Psoas muscle (tissue), 8 donors: ENCODE results near the gene KIRREL1. TPM values are rescaled to one million over a fixed set of nuclear protein-coding genes. Genes with fewer than 3 reads are reported as not detected.

Source experiments
- ATAC-seq, 4 donors: fragments of 200-7000 bp; cut with Tn5 transposase; one replicate each; pipeline ENCODE4 v1.9.1; 2020; ENCODE audit warnings: moderate library complexity in 3 of 4, mild to moderate bottlenecking in 2 of 4
- DNase-seq, 2 donors: peaks; one replicate each; pipeline ENCODE4 v3.0.0-alpha.2; 2020
- H3K27ac ChIP-seq: fragments of 200-600 bp; one replicate; pipeline ENCODE4 v1.8.0; 2022
- H3K27me3 ChIP-seq, 3 donors: fragments of 200-600 bp in 1 of 3; one replicate each; pipeline versions ENCODE4 v1.6.1 to v1.8.0; 2013 to 2022; ENCODE audit warnings: low read length in 2 of 3, mild to moderate bottlenecking in 2 of 3, moderate library complexity in 1 of 3; ENCODE audit not compliant: insufficient read depth in 3 of 3
- H3K36me3 ChIP-seq, 2 donors: fragments of 200-600 bp in 1 of 2; one replicate each; pipeline versions ENCODE4 v1.6.1 to v1.8.0; 2013 to 2022; ENCODE audit warnings: low read depth in 1 of 2, mild to moderate bottlenecking in 1 of 2, moderate library complexity in 1 of 2; ENCODE audit not compliant: insufficient read depth in 1 of 2
- H3K4me1 ChIP-seq: fragments of 200-600 bp; one replicate; pipeline ENCODE4 v1.8.0; 2022
- H3K4me3 ChIP-seq: fragments of 200-600 bp; one replicate; pipeline ENCODE4 v1.8.0; 2022; ENCODE audit warnings: mild to moderate bottlenecking
- H3K9me3 ChIP-seq: fragments of 200-600 bp; one replicate; pipeline ENCODE4 v1.8.0; 2022
- CTCF ChIP-seq: fragments of 200-600 bp; IDR thresholded peaks from one replicate; pipeline ENCODE4 v1.8.0; 2022; ENCODE audit warnings: antibody characterized with exemption
- WGBS, 3 donors: extraction: QIAGEN DNeasy Blood & Tissue Kit; methylation state at CpG; one replicate each; pipeline versions ENCODE4 v1.1.6 to v1.1.7; 2013; 5-methylcytosine and 5-hydroxymethylcytosine counted together
- intact Hi-C, 2 donors: fragments of 100-400 bp; cut with DNase I; formaldehyde crosslinking; loops; one replicate each; pipeline versions ENCODE4 v1.11.0 to v1.14.2; 2022
- polyA plus RNA-seq, 3 donors: library from polyadenylated mRNA; stranded (reverse); fragments of 200-250 nt; gene quantifications; one replicate each; pipeline ENCODE4 v1.2.3, GENCODE V29; 2013
- total RNA-seq, 4 donors: library from RNA; stranded (reverse); fragmentation: NEBNext Ultra II Directional in 2 of 4; extraction: Animal tissue kit (Norgen Biotek cat#: 25700) in 2 of 4; gene quantifications; one replicate each; pipeline versions ENCODE4 v1.2.1 to v1.2.4, GENCODE V29; 2021 to 2023
- donor health status: healthy with polysubstance abuse.
- donor health status: DM: no; HTN: no; CAD: no; lungs with moderate emphysema.
- donor health status: Bipolar disorder and iron deficiency.
- donor health status: healthy.
- donor health status: DM: yes; HTN: yes; CAD: no.
- donor health status: DM: no; HTN: no; CAD: no.
- donor health status: DM: no; HTN: no; CAD: no.
- donor health status: DM: yes; HTN: yes; CAD: no.

The KIRREL1 gene
- total and polyA plus RNA-seq, 7 donors: 1.3 to 7.6 (median 4.3) TPM

- no peak overlapping the region for H3K27ac ChIP-seq
- ATAC-seq: no peak
- 91 to 92% (median 91%) methylated on average over 5 of the region's 5 CpGs for WGBS, 3 donors
Measured at GRCh38 chr1:157951230-157951629, 42.2 kb upstream of the KIRREL1 start.

DNA sequence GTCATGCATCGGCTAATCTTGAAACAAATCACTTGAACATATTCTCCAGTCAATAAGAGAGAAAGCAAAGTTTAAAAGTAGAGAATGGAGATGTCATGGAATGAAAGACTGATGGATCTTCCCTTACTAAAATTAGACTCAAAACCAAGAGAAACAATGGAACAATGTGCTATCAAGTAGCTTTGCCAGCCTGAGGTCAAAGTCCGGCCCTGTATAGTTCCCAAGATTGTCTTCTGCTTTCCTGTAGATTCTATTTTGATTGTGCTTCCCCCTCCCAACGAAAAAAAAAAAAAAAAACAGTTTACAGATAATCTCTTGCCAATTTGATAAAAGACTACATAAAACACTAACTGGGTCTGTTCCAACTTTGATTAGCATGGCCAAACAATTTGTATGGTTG, 40.8 kb upstream of the KIRREL1 start:
- H3K27ac ChIP-seq: no peak overlapping the region
- ATAC-seq (no peak), DNase-seq (no peak)
- no peaks in the 10 kb centered on the region for H3K4me1 ChIP-seq
- no peaks in the 10 kb centered on the region for H3K9me3 ChIP-seq
- no peak for TF ChIP-seq CTCF
- intact Hi-C loops: no loop called here
- H3K27me3 ChIP-seq: no peaks in the 10 kb centered on the region
- 31 to 36% (median 34%) methylated on average over 3 of the region's 3 CpGs for WGBS, 3 donors
- no peak overlapping the region for H3K4me3 ChIP-seq
- no peaks in the 10 kb centered on the region for H3K36me3 ChIP-seq

More at GRCh38 chr1:157951230-157951629, 42.2 kb upstream of the KIRREL1 start:
- Histone ChIP-seq H3K36me3 (no peaks in the 10 kb centered on the region), H3K4me1 (no peaks in the 10 kb centered on the region), H3K9me3 (no peaks in the 10 kb centered on the region), H3K4me3 (no peak overlapping the region), H3K27me3 (no peaks in the 10 kb centered on the region)
- TF ChIP-seq CTCF: no peak
- intact Hi-C loops: no loop called here
- no peak for DNase-seq

GRCh38 chr1:157955221-157955620, 38.2 kb upstream of the KIRREL1 start:
- H3K27me3 ChIP-seq: no peaks in the 10 kb centered on the region
- DNase-seq (no peak), ATAC-seq (no peak)
- intact Hi-C loops: no loop called here
- no peaks in the 10 kb centered on the region for H3K9me3 ChIP-seq
- TF ChIP-seq CTCF: no peak
- H3K27ac ChIP-seq: no peak overlapping the region
- no peaks in the 10 kb centered on the region for H3K36me3 ChIP-seq
- H3K4me1 ChIP-seq: no peaks in the 10 kb centered on the region
- H3K4me3 ChIP-seq: no peak overlapping the region

DNA sequence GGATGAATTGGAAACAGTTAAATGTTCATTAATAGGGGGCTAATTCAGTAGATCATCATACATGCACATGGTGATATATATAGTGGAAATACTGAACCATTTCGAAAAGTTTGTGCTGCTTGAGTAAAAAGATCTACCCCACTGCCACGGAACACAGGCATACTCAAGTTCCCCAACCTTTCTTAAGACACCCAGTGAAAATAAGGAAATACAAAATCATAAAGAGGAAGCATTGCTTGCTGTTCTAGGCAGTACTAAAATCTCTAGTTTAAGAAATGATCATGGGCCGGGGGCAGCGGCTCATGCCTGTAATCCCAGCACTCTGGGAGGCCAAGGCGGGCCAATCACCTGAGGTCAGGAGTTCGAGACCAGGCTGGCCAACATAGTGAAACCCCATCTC, 37.6 kb upstream of the KIRREL1 start:
- no peaks in the 10 kb centered on the region for H3K36me3 ChIP-seq
- intact Hi-C loops: no loop called here
- no peak for TF ChIP-seq CTCF
- no peaks in the 10 kb centered on the region for H3K27me3 ChIP-seq
- no peak overlapping the region for H3K27ac ChIP-seq
- ATAC-seq: no peak
- H3K9me3 ChIP-seq: no peaks in the 10 kb centered on the region
- H3K4me1 ChIP-seq: no peaks in the 10 kb centered on the region
- DNase-seq: no peak
- H3K4me3 ChIP-seq: no peak overlapping the region
- 86 to 90% (median 87%) methylated on average over 6 of the region's 6 CpGs for WGBS, 3 donors

DNA sequence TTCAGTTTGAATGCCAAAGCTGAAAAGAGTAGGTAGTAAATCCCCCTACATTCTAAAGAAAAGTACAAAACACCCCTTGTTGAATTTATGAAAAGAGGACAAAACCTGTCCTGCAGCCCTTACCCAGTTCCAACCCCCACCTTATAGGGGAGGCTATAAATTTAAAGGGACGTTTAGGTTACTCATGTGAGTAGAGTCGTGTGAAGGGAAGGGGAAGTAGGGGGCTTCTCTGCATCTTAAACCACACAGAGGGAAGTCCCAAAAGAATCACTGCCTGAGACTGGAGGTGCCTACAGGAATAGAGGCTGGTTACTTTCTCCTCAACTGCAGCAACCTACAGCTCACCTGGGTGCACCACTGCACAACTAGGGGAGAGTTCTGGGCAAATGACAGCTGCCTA, 36.7 kb upstream of the KIRREL1 start:
- 40 to 76% (median 62%) methylated on average over 2 of the region's 2 CpGs for WGBS, 3 donors
- Histone ChIP-seq H3K36me3 (no peaks in the 10 kb centered on the region), H3K27me3 (peaks cover 0 to 6% (median 0%) of the 10 kb centered on the region in 3 donors), H3K4me3 (no peak overlapping the region), H3K9me3 (no peaks in the 10 kb centered on the region), H3K4me1 (no peaks in the 10 kb centered on the region), H3K27ac (no peak overlapping the region)
- ATAC-seq (no peak), DNase-seq (no peak)
- TF ChIP-seq CTCF: no peak
- intact Hi-C loops: no loop called here
